Renal cortical epithelial cell (primary cell): Measurements from ENCODE around the gene GCNA. TPM values are rescaled to one million over a fixed set of nuclear protein-coding genes. Genes with fewer than 3 reads are reported as not detected.
A peak's percentile ranks its signal among the peaks of the same experiment; 100 is the strongest.

ENCODE experiments used
- DNase-seq: peaks from one replicate; pipeline ENCODE4 v3.0.0-alpha.2; 2011; ENCODE audit warnings: low read depth
- total RNA-seq: library from RNA; depleted of rRNA; stranded (reverse); fragments of >200 nt; gene quantifications from 2 replicates; pipeline ENCODE4 v1.2.3, GENCODE V29; 2014

Gene GCNA
- total RNA-seq, 1 donor from 2014 or later, result 3.7 TPM

DNA sequence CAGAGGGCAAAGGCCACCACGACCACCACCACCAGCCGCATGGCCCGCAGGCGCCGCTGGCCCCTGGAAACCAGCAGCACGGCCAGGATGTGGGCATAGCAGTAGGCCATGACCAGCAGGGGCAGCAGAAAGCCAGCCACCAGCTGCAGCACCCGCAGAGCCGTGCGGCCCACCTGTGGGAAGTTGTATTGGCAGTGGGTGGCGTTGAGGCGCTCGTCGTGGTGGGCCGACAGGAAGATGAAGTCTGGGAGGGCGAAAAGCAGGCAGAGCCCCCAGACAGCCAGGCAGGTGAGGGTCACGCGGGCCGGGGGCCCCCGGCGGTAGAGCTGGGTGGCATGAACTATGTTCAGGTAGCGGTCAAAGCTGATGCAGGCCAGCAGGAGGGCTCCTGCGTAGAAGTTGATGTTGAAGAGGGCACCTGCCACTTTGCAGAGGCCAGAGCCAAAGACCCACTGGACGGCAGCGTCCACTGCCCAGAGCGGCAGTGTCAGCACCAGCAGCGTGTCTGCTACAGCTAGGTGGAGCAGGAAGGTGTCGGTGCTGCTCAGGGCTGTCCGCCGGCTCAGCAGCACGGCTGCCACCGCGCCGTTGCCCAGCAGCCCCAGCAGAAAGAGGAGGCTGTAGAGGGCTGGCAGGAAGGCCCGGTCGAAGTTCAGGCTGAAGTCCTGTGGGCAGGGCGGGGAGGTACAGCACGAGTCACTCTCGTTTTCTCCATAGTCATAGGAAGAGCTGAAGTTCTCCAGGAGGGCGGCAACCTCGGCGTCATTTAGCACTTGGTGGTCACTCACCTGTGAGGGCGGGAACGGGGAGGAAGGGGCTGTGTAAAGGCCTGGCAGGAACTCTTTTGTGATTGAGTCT, 38.7 kb downstream of the GCNA start:
- DNase-seq, result no peak

DNA sequence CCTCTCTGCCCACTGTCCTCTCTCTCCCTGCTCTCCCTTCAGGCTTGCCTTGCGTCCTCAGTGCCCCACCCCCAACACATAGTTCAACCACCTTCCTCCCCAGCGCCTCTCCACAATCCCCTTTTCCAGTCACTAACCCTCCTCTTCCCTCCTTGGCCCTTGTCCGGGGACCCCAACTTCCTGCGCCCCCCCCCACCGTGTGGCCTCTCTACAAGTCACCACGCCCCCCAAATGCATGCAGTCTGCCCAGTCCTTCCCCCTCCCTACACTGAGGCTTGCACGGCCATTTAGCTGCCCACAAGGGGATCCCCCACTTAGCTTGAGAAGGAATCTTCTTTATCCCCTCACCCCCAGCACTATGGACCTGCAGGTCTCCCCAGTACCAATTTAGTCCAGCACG, 39.5 kb downstream of the GCNA start:
- no peak for DNase-seq

DNA sequence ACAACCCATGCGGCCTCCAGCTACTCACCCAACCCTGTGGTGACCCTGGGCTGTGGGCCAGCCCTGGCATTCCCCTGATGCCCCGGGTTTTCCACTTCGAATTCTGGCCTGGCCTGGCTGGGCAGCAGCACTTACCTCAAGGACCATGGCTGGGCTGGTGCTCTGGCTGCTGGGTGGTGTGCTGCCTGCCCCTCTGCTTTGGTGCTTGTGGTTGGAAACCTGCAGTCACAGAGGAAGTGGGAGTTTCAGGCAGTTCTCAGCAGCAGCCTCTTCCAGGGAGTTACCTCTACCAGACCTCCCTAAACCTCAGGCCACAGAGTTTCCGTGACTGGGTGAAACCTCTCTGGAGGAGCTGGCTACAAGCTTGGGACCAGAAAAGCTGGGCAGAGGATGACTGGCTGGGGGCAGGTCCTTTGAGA, 40.1 kb downstream of the GCNA start, which contains the start of gene CXCR3:
Gene CXCR3, minus strand, starts transcription at position 209 of the 419 bp plus-strand sequence. Its CDS starts 62 bp downstream, at position 147.
- peak; percentile 13 for DNase-seq

GRCh38 chrX:71618787-71619186, 40.5 kb downstream of the GCNA start:
- no peak for DNase-seq

DNA sequence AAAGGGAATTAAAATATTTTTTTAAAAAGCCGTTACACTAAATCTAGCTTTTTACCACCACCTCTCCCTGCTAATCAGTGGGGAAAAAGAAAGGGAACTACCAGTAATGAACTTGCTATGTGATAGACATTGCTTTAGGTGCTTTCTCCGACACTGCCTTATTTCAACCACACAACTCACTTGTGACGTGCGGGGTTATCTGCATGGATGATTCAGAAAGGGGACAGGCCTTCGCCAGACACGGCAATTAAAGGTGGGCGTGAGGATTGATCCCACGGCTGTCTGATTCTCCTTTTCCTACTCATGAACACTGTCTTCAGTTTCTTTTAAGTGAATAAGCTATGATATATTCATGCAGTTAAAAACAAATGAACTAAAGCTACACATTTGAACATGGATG, 41.0 kb downstream of the GCNA start:
- no peak for DNase-seq

GRCh38 chrX:71619986-71620385, 41.7 kb downstream of the GCNA start:
- DNase-seq, result no peak

GRCh38 chrX:71621603-71622002, 43.4 kb downstream of the GCNA start:
- DNase-seq, result no peak

DNA sequence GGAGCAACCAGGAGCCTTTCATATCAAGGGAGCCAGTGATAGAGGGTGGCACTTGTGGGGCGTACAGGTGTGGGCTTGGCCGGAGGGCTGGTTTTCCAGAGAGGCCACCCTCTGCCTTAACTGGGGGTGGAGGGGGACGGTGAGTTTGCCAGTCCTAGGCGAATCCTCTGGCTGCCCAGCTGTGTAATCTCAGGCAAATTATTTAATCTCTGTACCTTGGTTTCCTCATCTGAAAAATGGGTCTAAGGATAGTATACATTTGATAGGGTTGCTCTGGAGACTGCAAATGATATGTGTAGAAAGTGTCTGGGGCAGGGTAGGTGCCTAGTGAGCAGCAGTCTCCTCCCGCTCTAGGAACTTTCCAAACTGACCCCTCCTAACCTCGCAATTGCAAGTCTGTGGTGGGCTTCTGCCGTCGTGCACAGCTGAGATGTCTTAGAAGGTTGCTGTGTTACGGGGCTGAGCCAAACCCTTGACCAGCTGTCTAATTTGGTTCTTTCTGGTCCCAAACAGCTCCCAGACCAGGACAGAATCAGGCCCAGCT, 43.9 kb downstream of the GCNA start:
- DNase-seq, result no peak

- DNase-seq, result no peak
Observed at GRCh38 chrX:71622576-71623450, 44.6 kb downstream of the GCNA start.

- DNase-seq, result no peak
Observed at GRCh38 chrX:71623714-71624113, 45.5 kb downstream of the GCNA start.

- no peak for DNase-seq
Observed at GRCh38 chrX:71625471-71625870, 47.2 kb downstream of the GCNA start.

GRCh38 chrX:71626576-71626975, 48.3 kb downstream of the GCNA start:
- no peak for DNase-seq

GRCh38 chrX:71627588-71628404, 49.6 kb downstream of the GCNA start:
- no peak for DNase-seq

- peak; percentile 39 for DNase-seq
Observed at GRCh38 chrX:71629467-71629866, 51.2 kb downstream of the GCNA start.

- DNase-seq, result no peak
Observed at GRCh38 chrX:71632923-71633657, 54.9 kb downstream of the GCNA start.

- DNase-seq, result no peak
Observed at GRCh38 chrX:71634366-71634765, 56.1 kb downstream of the GCNA start.

DNA sequence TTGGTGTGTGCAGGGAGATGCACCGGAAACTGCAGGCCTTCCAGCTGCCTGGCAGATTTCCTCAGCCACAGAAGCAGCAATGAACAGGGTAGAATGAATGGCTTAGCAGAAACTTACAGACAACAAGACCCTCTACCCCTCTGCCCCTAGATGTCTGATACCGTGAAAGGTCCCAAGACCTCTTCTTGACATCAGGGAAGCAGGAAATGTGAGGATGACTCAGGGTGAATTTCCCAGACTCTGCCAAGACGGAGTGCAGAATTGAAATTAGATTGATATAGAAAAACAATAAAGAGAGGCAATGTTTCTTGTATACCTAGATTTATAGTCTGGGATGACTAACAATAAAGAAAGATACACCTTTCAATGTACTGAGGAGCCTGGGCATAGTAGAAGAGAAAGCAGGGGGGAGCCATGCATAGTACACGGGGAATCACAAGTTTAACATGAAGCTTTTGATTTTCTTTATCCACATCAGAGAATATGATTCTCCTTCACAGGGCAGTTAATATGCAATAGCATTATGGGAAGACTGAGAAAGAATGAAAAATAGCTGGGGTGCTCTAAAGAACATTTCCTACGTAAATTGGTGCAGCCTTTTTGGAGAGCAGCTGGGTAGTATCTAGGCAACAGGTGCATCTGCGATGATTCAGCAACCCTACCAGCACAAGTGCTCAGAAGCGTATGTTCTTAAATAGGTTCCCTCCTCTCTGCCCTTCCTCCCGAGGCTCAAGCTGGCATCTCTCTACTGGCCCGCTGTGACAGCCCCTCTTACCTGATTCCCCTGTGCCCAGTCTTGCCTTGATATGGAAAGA, 58.4 kb downstream of the GCNA start:
- DNase-seq, result no peak

GRCh38 chrX:71637253-71637618, 59.0 kb downstream of the GCNA start:
- DNase-seq, result no peak

GRCh38 chrX:71637848-71638247, 59.6 kb downstream of the GCNA start:
- DNase-seq, result no peak

GRCh38 chrX:71638409-71638808, 60.2 kb downstream of the GCNA start:
- no peak for DNase-seq
